ENCODE results near the gene EVI5L. TPM values are rescaled to one million over a fixed set of nuclear protein-coding genes. Genes with fewer than 3 reads are reported as not detected.

EVI5L gene
- total RNA-seq, 1 experiment from 2014 or later = 12.2 TPM

DNA sequence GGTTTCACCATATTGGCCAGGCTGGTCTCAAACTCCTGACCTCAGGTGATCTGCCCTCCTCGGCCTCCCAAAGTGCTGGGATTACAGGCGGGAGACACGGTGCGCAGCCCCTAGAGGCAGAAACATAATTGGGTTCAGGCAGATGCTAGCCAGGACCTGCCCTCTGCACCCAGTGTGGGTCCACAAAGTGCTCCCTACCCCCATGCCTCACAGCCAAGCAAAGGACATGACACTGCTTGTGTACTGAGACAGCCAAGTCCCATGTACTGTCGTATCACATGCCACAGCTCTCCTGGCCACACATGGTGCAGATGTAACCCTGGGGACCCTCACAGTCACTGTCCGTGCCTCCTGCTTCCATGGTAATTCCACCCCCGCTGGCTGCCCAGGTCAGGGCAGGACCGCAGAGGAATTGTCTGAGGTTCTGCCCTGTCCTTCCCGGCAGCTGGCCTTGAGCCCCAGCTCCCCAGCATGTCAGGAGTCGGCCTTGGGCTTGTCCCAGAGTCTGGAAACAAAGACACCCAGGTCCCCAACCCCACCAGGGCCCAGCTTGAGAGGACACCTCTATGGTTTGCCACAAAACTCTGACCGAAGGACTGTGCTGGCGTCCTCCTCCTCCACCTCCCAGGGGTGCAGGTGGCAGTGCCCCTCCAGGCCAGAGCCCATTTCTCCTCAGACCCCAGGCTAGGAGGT lies 36.5 kb downstream of the EVI5L start:
- TF ChIP-seq, protein P1, sequence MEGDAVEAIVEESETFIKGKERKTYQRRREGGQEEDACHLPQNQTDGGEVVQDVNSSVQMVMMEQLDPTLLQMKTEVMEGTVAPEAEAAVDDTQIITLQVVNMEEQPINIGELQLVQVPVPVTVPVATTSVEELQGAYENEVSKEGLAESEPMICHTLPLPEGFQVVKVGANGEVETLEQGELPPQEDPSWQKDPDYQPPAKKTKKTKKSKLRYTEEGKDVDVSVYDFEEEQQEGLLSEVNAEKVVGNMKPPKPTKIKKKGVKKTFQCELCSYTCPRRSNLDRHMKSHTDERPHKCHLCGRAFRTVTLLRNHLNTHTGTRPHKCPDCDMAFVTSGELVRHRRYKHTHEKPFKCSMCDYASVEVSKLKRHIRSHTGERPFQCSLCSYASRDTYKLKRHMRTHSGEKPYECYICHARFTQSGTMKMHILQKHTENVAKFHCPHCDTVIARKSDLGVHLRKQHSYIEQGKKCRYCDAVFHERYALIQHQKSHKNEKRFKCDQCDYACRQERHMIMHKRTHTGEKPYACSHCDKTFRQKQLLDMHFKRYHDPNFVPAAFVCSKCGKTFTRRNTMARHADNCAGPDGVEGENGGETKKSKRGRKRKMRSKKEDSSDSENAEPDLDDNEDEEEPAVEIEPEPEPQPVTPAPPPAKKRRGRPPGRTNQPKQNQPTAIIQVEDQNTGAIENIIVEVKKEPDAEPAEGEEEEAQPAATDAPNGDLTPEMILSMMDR (IDR thresholded peaks at IDR 0.05; ENCODE audit: unreplicated experiment) = no peak
- BruUV-seq (replicated peaks) = no TSS peak
- CTCF ChIA-PET = no interaction called here
- Mint-ChIP-seq H3K4me3 (ENCODE audit: low read depth, unreplicated experiment) (no peak overlapping the region), H3K4me1 (ENCODE audit: low read depth, unreplicated experiment) (peaks cover 13% of the 10 kb centered on the region), H3K27ac (ENCODE audit: unreplicated experiment) (no peak overlapping the region), H3K27me3 (ENCODE audit: unreplicated experiment) (no peaks in the 10 kb centered on the region), H3K9me3 (ENCODE audit: low read depth, unreplicated experiment) (no peaks in the 10 kb centered on the region), H3K36me3 (ENCODE audit: insufficient read depth, unreplicated experiment) (peaks cover 42% of the 10 kb centered on the region)
- intact Hi-C loops (cut with micrococcal nuclease; ENCODE audit: unreplicated experiment) = no loop called here
- DNase-seq = no peak

DNA sequence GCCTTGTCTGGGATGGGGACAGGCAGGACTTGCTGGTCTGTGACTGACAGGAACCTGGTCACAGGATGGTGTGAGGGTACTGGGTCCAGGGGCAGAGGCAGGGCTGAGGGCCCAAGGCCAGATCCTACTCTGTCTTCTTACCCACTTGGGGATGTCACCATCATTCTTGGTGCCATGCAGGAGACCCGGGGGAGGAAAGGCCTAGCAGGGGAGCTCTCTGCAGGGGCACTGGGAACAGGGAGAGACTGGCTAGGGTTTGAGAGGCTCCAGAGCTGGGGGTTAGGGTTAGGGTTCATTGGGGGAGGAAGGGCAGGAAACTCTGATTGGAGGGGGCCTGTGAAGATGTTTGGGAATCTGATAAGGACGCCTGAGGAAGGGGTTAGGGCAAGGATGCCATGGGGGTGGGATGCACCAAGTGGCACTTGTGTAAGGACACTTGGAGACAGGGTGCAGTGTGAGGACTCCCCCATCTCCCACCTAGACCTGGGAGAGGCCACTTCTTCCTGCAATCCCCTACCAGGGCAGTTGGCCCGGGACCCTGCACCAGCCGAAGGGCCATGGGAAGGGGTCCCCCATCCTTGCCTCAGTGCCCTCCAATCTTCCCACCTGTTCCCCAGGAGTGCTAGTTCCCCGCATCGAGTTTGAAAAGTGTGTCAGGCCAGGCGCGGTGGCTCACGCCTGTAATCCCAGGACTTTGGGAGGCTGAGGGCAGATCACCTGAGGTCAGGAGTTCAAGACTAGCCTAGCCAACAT lies 37.2 kb downstream of the EVI5L start:
- BruUV-seq (replicated peaks) = no TSS peak
- CTCF ChIA-PET = no interaction called here
- peaks cover 17% of the 10 kb centered on the region for H3K4me1 Mint-ChIP-seq (ENCODE audit: low read depth, unreplicated experiment)
- H3K9me3 Mint-ChIP-seq (ENCODE audit: low read depth, unreplicated experiment) = no peaks in the 10 kb centered on the region
- TF ChIP-seq, protein P1 (IDR thresholded peaks at IDR 0.05; ENCODE audit: unreplicated experiment) = no peak
- H3K27ac Mint-ChIP-seq (ENCODE audit: unreplicated experiment) = no peak overlapping the region
- no peak overlapping the region for H3K4me3 Mint-ChIP-seq (ENCODE audit: low read depth, unreplicated experiment)
- intact Hi-C loops (cut with micrococcal nuclease; ENCODE audit: unreplicated experiment) = no loop called here
- DNase-seq = no peak
- H3K27me3 Mint-ChIP-seq (ENCODE audit: unreplicated experiment) = no peaks in the 10 kb centered on the region
- peaks cover 49% of the 10 kb centered on the region for H3K36me3 Mint-ChIP-seq (ENCODE audit: insufficient read depth, unreplicated experiment)

DNA sequence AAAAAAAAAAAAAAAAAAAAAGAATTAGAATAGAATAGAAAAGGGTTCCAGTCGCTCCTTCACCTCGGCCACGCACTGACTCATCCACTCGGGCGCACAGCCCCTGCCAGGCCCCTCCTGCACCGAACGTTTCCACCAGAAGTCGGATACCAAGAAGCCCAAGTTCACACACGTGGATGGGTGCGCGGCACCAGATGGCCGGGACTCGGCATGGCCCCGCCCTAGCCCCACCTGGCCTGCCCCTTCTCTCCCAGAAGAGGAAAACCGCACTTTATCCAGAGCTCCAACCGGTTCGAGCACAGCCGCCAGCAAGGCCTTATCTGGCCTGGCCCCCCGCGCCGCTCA lies 38.3 kb downstream of the EVI5L start:
- BruUV-seq (replicated peaks) = no TSS peak
- no peaks in the 10 kb centered on the region for H3K9me3 Mint-ChIP-seq (ENCODE audit: low read depth, unreplicated experiment)
- CTCF ChIA-PET = interaction anchor here (1.7 kb wide), 1 partner anchor 52 kb away, joined by 11 read pairs; the partner anchor contains the start of gene SNAPC2
- H3K4me3 Mint-ChIP-seq (ENCODE audit: low read depth, unreplicated experiment) = peak overlapping the region; percentile 56
- H3K36me3 Mint-ChIP-seq (ENCODE audit: insufficient read depth, unreplicated experiment) = peaks cover 54% of the 10 kb centered on the region
- TF ChIP-seq, protein P1 (IDR thresholded peaks at IDR 0.05; ENCODE audit: unreplicated experiment) = no peak
- intact Hi-C loops (cut with micrococcal nuclease; ENCODE audit: unreplicated experiment) = no loop called here
- H3K27me3 Mint-ChIP-seq (ENCODE audit: unreplicated experiment) = no peaks in the 10 kb centered on the region
- H3K27ac Mint-ChIP-seq (ENCODE audit: unreplicated experiment) = no peak overlapping the region
- peaks cover 17% of the 10 kb centered on the region for H3K4me1 Mint-ChIP-seq (ENCODE audit: low read depth, unreplicated experiment)
- DNase-seq = no peak

DNA sequence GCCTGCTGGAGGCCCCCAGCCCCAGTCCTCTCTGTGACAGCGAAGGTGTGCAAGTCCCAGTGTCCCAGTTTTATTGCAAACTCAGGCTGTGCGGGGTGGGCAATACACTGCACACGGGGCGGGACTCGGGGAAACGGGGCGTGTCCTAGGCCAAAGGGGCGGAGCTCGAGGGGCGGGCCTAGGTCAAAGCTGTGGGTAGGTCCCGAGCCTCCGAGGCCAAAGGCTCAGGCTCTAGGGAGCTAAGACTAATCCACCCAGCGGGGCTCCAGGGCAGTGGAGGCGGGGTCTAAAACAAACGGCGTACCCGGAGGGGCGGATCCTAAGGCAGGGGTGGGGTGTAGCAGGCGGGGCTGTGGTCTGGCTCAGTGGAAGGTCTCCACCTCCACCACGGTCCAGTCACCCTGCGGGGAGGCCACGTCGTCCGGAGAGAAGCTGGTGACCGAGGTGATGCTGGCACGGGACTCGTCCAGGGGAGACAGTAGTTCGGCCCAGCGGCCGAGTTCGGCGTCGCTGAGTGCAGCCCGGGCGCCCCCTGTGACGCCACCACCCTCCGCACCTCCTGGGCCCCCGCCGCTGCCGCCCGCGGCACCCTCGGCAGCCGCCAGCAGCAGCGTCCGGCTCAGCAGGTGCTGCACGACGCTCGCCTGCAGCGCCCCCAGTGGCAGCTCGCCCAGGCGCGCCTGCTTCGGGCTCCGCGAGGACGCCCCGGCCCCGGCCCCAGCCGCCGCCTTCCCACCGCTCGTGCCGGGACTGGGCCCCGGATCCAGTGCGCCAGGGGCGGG lies 38.8 kb downstream of the EVI5L start:
- intact Hi-C loops (cut with micrococcal nuclease; ENCODE audit: unreplicated experiment) = no loop called here
- BruUV-seq (replicated peaks) = no TSS peak
- peak overlapping the region; percentile 56 for H3K4me3 Mint-ChIP-seq (ENCODE audit: low read depth, unreplicated experiment)
- no peak overlapping the region for H3K27ac Mint-ChIP-seq (ENCODE audit: unreplicated experiment)
- CTCF ChIA-PET = interaction anchor here (1.2 to 1.7 kb wide), 2 partner anchors 11 to 52 kb away, joined by 4 to 11 read pairs; partner anchors contain the start of gene SNAPC2
- peaks cover 17% of the 10 kb centered on the region for H3K4me1 Mint-ChIP-seq (ENCODE audit: low read depth, unreplicated experiment)
- no peaks in the 10 kb centered on the region for H3K27me3 Mint-ChIP-seq (ENCODE audit: unreplicated experiment)
- TF ChIP-seq, protein P1 (IDR thresholded peaks at IDR 0.05; ENCODE audit: unreplicated experiment) = peak; percentile 45
- H3K9me3 Mint-ChIP-seq (ENCODE audit: low read depth, unreplicated experiment) = no peaks in the 10 kb centered on the region
- peak; percentile 70 for DNase-seq
- H3K36me3 Mint-ChIP-seq (ENCODE audit: insufficient read depth, unreplicated experiment) = peaks cover 59% of the 10 kb centered on the region
